Neural progenitor cell (in vitro differentiated cells): Measurements from ENCODE around the gene AP2A1.

Experiments used
- CTCF ChIP-seq: fragments of 200-600 bp; sonication (generic); IDR thresholded peaks from 2 replicates; pipeline ENCODE4 v1.5.1; 2017; ENCODE audit warnings: antibody characterized with exemption, mild to moderate bottlenecking
- EZH2 ChIP-seq: fragments of 200-600 bp; sonication (generic); IDR thresholded peaks from 2 replicates; pipeline ENCODE4 v1.6.1; 2017; ENCODE audit warnings: antibody characterized with exemption, mild to moderate bottlenecking, moderate library complexity

GRCh38 chr19:49752701-49753100 lies 14.1 kb upstream of the AP2A1 start:
- TF ChIP-seq CTCF (no peak), EZH2 (no peak)
